B cell (primary cell): Measurements from ENCODE around the gene ATP6V1G2. TPM values are rescaled to one million over a fixed set of nuclear protein-coding genes. Genes with fewer than 3 reads are reported as not detected.

Experiments
- ATAC-seq: fragments of 200-7000 bp; cut with Tn5 transposase; one replicate; pipeline ENCODE4 v1.10.0; 2021; ENCODE audit warnings: low read depth, mild to moderate bottlenecking, moderate number of reproducible peaks, moderate library complexity
- CTCF ChIA-PET: fragments of 350-600 bp; sonication (Branson Sonifier 250); formaldehyde crosslinking; loops from one replicate; lab custom pipeline; 2021; ENCODE audit warnings: antibody characterized with exemption, inconsistent platforms; lab: Charles Lee
- POLR2A ChIA-PET: fragments of 350-600 bp; sonication (Branson Sonifier 250); formaldehyde crosslinking; loops from one replicate; lab custom pipeline; 2021; ENCODE audit warnings: antibody characterized with exemption; lab: Charles Lee
- DNase-seq: peaks from one replicate; pipeline ENCODE4 v3.0.0; 2013
- H2AFZ ChIP-seq: 2 replicates; pipeline ENCODE4 v1.6.1; 2012; ENCODE audit warnings: mild to moderate bottlenecking, low read depth, low read length; ENCODE audit not compliant: insufficient read depth, poor library complexity, severe bottlenecking
- H3K27ac ChIP-seq, 2 donors: 1 replicate in 1 of 2; 2 replicates in 1 of 2; pipeline ENCODE4 v1.5.1; 2012 to 2013; ENCODE audit warnings: low read length in 2 of 2, mild to moderate bottlenecking in 2 of 2, moderate library complexity in 1 of 2
- H3K27me3 ChIP-seq, 4 experiments: fragments of 200-600 bp in 1 of 4; sonication (generic) in 1 of 4; replicated peaks in 1 of 4; 1 replicate in 2 of 4; 2 replicates in 2 of 4; pipeline versions ENCODE4 v1.6.1 to v1.7.0; 2013 to 2016; ENCODE audit warnings: low read length in 3 of 4, mild to moderate bottlenecking in 2 of 4, mixed read lengths in 1 of 4, moderate library complexity in 1 of 4; ENCODE audit not compliant: insufficient read depth in 4 of 4, control insufficient read depth in 3 of 4; ENCODE audit errors: control extremely low read depth in 1 of 4
- H3K36me3 ChIP-seq, 2 experiments: replicated peaks in 1 of 2; 1 replicate in 1 of 2; 2 replicates in 1 of 2; pipeline versions ENCODE4 v1.6.1 to v1.7.1; 2013; ENCODE audit warnings: low read length in 1 of 2; ENCODE audit not compliant: insufficient read depth in 2 of 2, control insufficient read depth in 1 of 2; ENCODE audit errors: control extremely low read depth in 1 of 2, extremely low read depth in 1 of 2
- H3K4me1 ChIP-seq, 2 donors: fragments of 200-600 bp in 1 of 2; sonication (generic) in 1 of 2; 1 replicate in 1 of 2; 2 replicates in 1 of 2; pipeline versions ENCODE4 v1.5.1 to v1.6.1; 2013 to 2017; ENCODE audit warnings: low read length in 2 of 2; ENCODE audit not compliant: control insufficient read depth in 2 of 2, insufficient read depth in 2 of 2
- H3K4me2 ChIP-seq: replicated peaks from 2 replicates; pipeline ENCODE3; 2012; ENCODE audit warnings: mild to moderate bottlenecking, low read depth, low read length; ENCODE audit not compliant: poor library complexity, severe bottlenecking
- H3K4me3 ChIP-seq, 5 experiments: fragments of 200-600 bp in 1 of 5; sonication (generic) in 1 of 5; 1 replicate in 3 of 5; 2 replicates in 2 of 5; pipeline versions ENCODE4 v1.5.1 to v1.7.0; 2011 to 2016; ENCODE audit warnings: low read length in 4 of 5, mild to moderate bottlenecking in 4 of 5, low read depth in 2 of 5, control low read depth in 1 of 5, moderate library complexity in 1 of 5; ENCODE audit not compliant: insufficient read depth in 1 of 5; ENCODE audit errors: control extremely low read depth in 1 of 5, extremely low read depth in 1 of 5
- H3K79me2 ChIP-seq: fragments of 200-600 bp; sonication (generic); one replicate; pipeline ENCODE4 v1.6.0; 2016; ENCODE audit warnings: low read length; ENCODE audit not compliant: control insufficient read depth, insufficient read depth
- H3K9ac ChIP-seq: fragments of 200-600 bp; sonication (generic); 2 replicates; pipeline ENCODE4 v1.6.1; 2017; ENCODE audit warnings: mild to moderate bottlenecking, low read length, moderate library complexity
- H3K9me3 ChIP-seq, 3 donors: one replicate each; pipeline versions ENCODE4 v1.6.1 to v1.7.1; 2013; ENCODE audit warnings: low read length in 2 of 3; ENCODE audit not compliant: control insufficient read depth in 2 of 3, insufficient read depth in 1 of 3; ENCODE audit errors: control extremely low read depth in 1 of 3
- H4K20me1 ChIP-seq: 2 replicates; pipeline ENCODE4 v1.6.0; 2012; ENCODE audit warnings: mild to moderate bottlenecking, low read length; ENCODE audit not compliant: insufficient read depth, control insufficient read depth, poor library complexity, severe bottlenecking
- H3K27ac Mint-ChIP-seq: one replicate; pipeline ENCODE4 v1.8.0; 2021; ENCODE audit warnings: mixed read lengths
- H3K27me3 Mint-ChIP-seq: one replicate; pipeline ENCODE4 v1.8.0; 2021; ENCODE audit warnings: mixed read lengths
- H3K4me1 Mint-ChIP-seq: one replicate; pipeline ENCODE4 v1.8.0; 2021; ENCODE audit warnings: mixed read lengths
- H3K4me3 Mint-ChIP-seq: one replicate; pipeline ENCODE4 v1.8.0; 2021; ENCODE audit warnings: mixed read lengths
- H3K9me3 Mint-ChIP-seq: one replicate; pipeline ENCODE4 v1.8.0; 2022; ENCODE audit warnings: mixed read lengths; ENCODE audit not compliant: insufficient read depth
- CTCF ChIP-seq: fragments of 200-600 bp; IDR thresholded peaks from one replicate; pipeline ENCODE4 v1.8.0; 2022; ENCODE audit warnings: antibody characterized with exemption, mild to moderate bottlenecking
- EZH2 ChIP-seq: IDR thresholded peaks from 2 replicates; pipeline ENCODE4 v1.6.1; 2012; ENCODE audit warnings: borderline replicate concordance, low read depth, mild to moderate bottlenecking, moderate library complexity, low read length; ENCODE audit not compliant: insufficient read depth, poor library complexity, severe bottlenecking
- WGBS: methylation state at CpG from one replicate; pipeline ENCODE4 v1.1.5; 2013; ENCODE audit warnings: missing lambda C conversion rate; ENCODE audit not compliant: insufficient coverage; 5-methylcytosine and 5-hydroxymethylcytosine counted together
- intact Hi-C: fragments of 100-400 bp; cut with micrococcal nuclease; formaldehyde crosslinking; loops from one replicate; pipeline ENCODE4 v1.10.0; 2022
- polyA plus RNA-seq: library from polyadenylated mRNA; depleted of rRNA; stranded (reverse); fragments of >200 nt; gene quantifications from 2 replicates; pipeline ENCODE4 v1.2.3, GENCODE V29; 2012
- total RNA-seq, 2 donors: library from RNA; stranded (reverse); fragments of 120-200 nt in 1 of 2; gene quantifications; 1 replicate in 1 of 2; 2 replicates in 1 of 2; pipeline versions ENCODE4 v1.2.3 to v1.2.4, GENCODE V29; 2013 to 2022

ATP6V1G2 gene
- total and polyA plus RNA-seq, 2 donors (not counting 1 experiment from before 2014, with no cell fraction given), result 3.3 to 4.5 TPM

DNA sequence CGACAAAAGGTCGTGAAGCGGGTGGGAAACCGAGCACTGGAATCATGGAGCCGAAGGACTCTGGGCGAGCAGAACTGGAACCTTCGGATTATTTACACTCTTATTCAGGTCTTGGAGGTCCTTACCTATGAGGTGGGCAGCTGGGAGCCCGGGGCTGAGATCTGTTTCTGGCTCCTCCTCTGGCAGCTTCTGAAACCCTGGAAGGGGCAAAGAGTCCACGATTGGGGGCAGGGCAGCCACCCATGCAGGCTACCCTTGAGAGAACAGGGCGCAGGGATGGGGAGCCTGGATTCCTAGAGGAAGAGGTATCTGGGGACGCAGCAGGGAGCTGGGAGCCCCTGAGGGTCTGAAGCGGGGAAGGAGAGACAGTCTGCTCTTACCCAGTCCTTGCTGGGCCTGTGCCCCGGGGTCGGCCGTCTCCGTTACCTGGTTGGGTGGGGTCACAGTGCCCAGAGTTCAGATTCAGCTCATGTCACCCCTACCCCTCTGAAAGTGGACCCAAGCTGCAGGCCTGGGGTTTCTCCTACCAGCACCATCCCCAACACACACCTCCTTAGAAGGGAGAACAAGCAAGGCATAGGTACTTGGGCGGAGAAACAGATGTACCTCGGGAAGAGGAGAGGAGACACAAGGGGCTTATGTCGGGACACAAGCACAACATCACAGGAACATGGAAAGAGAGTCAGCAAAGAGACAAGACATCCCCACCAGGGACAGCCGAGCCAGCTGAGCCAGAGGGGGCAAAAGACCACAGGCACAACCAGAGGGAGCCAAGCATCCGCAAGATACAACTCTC, 35.2 kb upstream of the ATP6V1G2 start:
- ATAC-seq, result no peak
- intact Hi-C loops, result loop anchor here (1.0 to 2.0 kb wide), 4 partner anchors 9 to 23 kb away; partner anchors contain the start of genes LTA and NCR3
- ChIA-PET POLR2A (interaction anchor here (0.7 to 42.6 kb wide), 7 partner anchors 3 to 157 kb away, joined by 3 to 1450 read pairs (median 7); partner anchors contain the start of genes ATP6V1G2, BAG6, DDX39B and LST1), CTCF (interaction anchor here (0.7 to 35.3 kb wide), 7 partner anchors 8 to 249 kb away, joined by 3 to 2241 read pairs (median 8); partner anchors contain the start of genes ATP6V1G2, DDX39B, LST1 and LTA)
- H2AFZ ChIP-seq, result peak overlapping the region; percentile 55
- peaks cover 25% of the 10 kb centered on the region for H4K20me1 ChIP-seq
- DNase-seq, result no peak
- Mint-ChIP-seq H3K27ac (peak overlapping the region; percentile 99), H3K9me3 (no peaks in the 10 kb centered on the region), H3K4me1 (peaks cover 82% of the 10 kb centered on the region), H3K27me3 (no peaks in the 10 kb centered on the region), H3K4me3 (peak overlapping the region; percentile 98)
- H3K79me2 ChIP-seq, result peaks cover 66% of the 10 kb centered on the region
- peak overlapping the region; percentile 83 to 100 (median 96) for H3K4me3 ChIP-seq
- no peaks in the 10 kb centered on the region for H3K27me3 ChIP-seq
- WGBS, result 3% methylated on average over 21 of the region's 21 CpGs
- no peaks in the 10 kb centered on the region for H3K9me3 ChIP-seq
- H3K4me1 ChIP-seq, result peaks cover 76 to 83% of the 10 kb centered on the region in 2 donors
- H3K9ac ChIP-seq, result peak overlapping the region; percentile 97
- TF ChIP-seq EZH2 (no peak), CTCF (no peak)
- H3K4me2 ChIP-seq, result peak overlapping the region; percentile 88
- peak overlapping the region; percentile 95 to 97 for H3K27ac ChIP-seq
- peaks cover 2 to 39% of the 10 kb centered on the region in 2 experiments for H3K36me3 ChIP-seq
